A549 (cell line): ENCODE data around the gene NOL4. TPM values are rescaled to one million over a fixed set of nuclear protein-coding genes. Genes with fewer than 3 reads are reported as not detected.
A peak's percentile ranks its signal among the peaks of the same experiment; 100 is the strongest.

Source experiments
- ATAC-seq, 2 experiments: fragments of 200-7000 bp in 1 of 2; fragments of >200 bp in 1 of 2; cut with Nextera tagmentation in 1 of 2; cut with Tn5 transposase in 1 of 2; 3 replicates each; pipeline versions ENCODE4 v1.8.0 to v1.9.1; 2018 to 2020; ENCODE audit warnings: mild to moderate bottlenecking in 1 of 2, moderate library complexity in 1 of 2
- CTCF ChIA-PET: fragments of 300-600 bp; sonication (Branson Sonifier 250); formaldehyde crosslinking; extraction: SDS; loops from one replicate; lab custom pipeline; 2021; ENCODE audit warnings: antibody characterized with exemption, inconsistent platforms; lab: Yijun Ruan, JAX
- POLR2A ChIA-PET: fragments of 350-600 bp; formaldehyde crosslinking; extraction: SDS; loops from one replicate; lab custom pipeline; 2021; ENCODE audit warnings: antibody characterized with exemption, inconsistent platforms; lab: Yijun Ruan, JAX
- DNase-seq, 2 experiments: peaks; one replicate each; pipeline versions ENCODE4 v3.0.0 to v3.0.0-alpha.2; 2011 to 2016; ENCODE audit warnings: low read depth in 1 of 2, low spot score in 1 of 2
- FAIRE-seq: peaks from 2 replicates; lab custom pipeline; 2011; peaks lifted over from hg19 to GRCh38; lab: Jason Lieb, UNC
- H3K27ac ChIP-seq, 2 experiments: fragments of >200 bp; sonication (Bioruptor Twin); formaldehyde crosslinking; 3 replicates each; pipeline ENCODE4 v1.5.1; 2016 to 2017
- H3K4me1 ChIP-seq: fragments of >200 bp; sonication (Bioruptor Twin); formaldehyde crosslinking; 3 replicates; pipeline ENCODE4 v1.6.1; 2016
- H3K4me2 ChIP-seq: fragments of >200 bp; sonication (Bioruptor Twin); formaldehyde crosslinking; 3 replicates; pipeline ENCODE4 v1.6.1; 2016
- H3K4me3 ChIP-seq: fragments of >200 bp; sonication (Bioruptor Twin); formaldehyde crosslinking; 3 replicates; pipeline ENCODE4 v1.5.1; 2016
- H3K9me3 ChIP-seq: fragments of >200 bp; sonication (Bioruptor Twin); formaldehyde crosslinking; 3 replicates; pipeline ENCODE4 v1.6.1; 2016
- ATOH8 ChIP-seq: fragments of 250-450 bp; sonication (Bioruptor Pico); IDR thresholded peaks from 2 replicates; pipeline ENCODE4 v1.5.0; 2020; ENCODE audit warnings: low read depth, mild to moderate bottlenecking, moderate library complexity
- CEBPB ChIP-seq, 2 experiments: fragments of >200 bp in 1 of 2; sonication (Bioruptor Twin) in 1 of 2; formaldehyde crosslinking in 1 of 2; IDR thresholded peaks; 2 replicates each; pipeline ENCODE4 v1.6.1; 2012 to 2016
- CHD4 ChIP-seq: fragments of 200-600 bp; sonication (generic); IDR thresholded peaks from 2 replicates; pipeline ENCODE4 v1.6.1; 2016; ENCODE audit warnings: antibody characterized with exemption, mild to moderate bottlenecking, borderline replicate concordance
- EHMT2 ChIP-seq: fragments of 200-600 bp; sonication (generic); IDR thresholded peaks from 2 replicates; pipeline ENCODE4 v1.6.1; 2016; ENCODE audit warnings: antibody characterized with exemption, low read depth, mild to moderate bottlenecking, moderate library complexity
- ELK1 ChIP-seq: fragments of 150-350 bp; IDR thresholded peaks from 2 replicates; pipeline ENCODE4 v1.6.1; 2014; ENCODE audit warnings: low read depth, mild to moderate bottlenecking, low read length
- EP300 ChIP-seq, 2 experiments: fragments of >200 bp; sonication (Bioruptor Twin); formaldehyde crosslinking; IDR thresholded peaks; 2 replicates in 1 of 2; 3 replicates in 1 of 2; pipeline ENCODE4 v1.6.1; 2016 to 2017
- FOSB ChIP-seq: fragments of 250-450 bp; sonication (Bioruptor Pico); IDR thresholded peaks from 2 replicates; pipeline ENCODE4 v1.5.0; 2020; ENCODE audit warnings: mild to moderate bottlenecking, moderate library complexity
- FOSL2 ChIP-seq, 2 experiments: fragments of 450-650 bp in 1 of 2; fragments of >200 bp in 1 of 2; sonication (Bioruptor Twin) in 1 of 2; formaldehyde crosslinking; IDR thresholded peaks; 2 replicates each; pipeline versions ENCODE4 v1.5.0 to v1.6.1; 2016 to 2020; ENCODE audit warnings: mild to moderate bottlenecking in 1 of 2, moderate library complexity in 1 of 2
- HEYL ChIP-seq: fragments of 250-450 bp; sonication (Bioruptor Pico); IDR thresholded peaks from 2 replicates; pipeline ENCODE4 v1.8.0; 2021; ENCODE audit warnings: mild to moderate bottlenecking, moderate library complexity
- HOXB5 ChIP-seq: fragments of 250-450 bp; sonication (Bioruptor Pico); IDR thresholded peaks from 2 replicates; pipeline ENCODE4 v1.5.0; 2020; ENCODE audit warnings: mild to moderate bottlenecking, moderate library complexity
- JUN ChIP-seq, 2 experiments: fragments of >200 bp; sonication (Bioruptor Twin); formaldehyde crosslinking; IDR thresholded peaks; 2 replicates in 1 of 2; 3 replicates in 1 of 2; pipeline ENCODE4 v1.6.1; 2016 to 2017
- JUNB ChIP-seq: fragments of >200 bp; sonication (Bioruptor Twin); formaldehyde crosslinking; IDR thresholded peaks from 2 replicates; pipeline ENCODE4 v1.6.1; 2016
- MAZ ChIP-seq: fragments of 150-350 bp; IDR thresholded peaks from 2 replicates; pipeline ENCODE4 v1.6.1; 2014; ENCODE audit warnings: antibody characterized with exemption, low read depth, low read length, borderline replicate concordance
- MYC ChIP-seq: IDR thresholded peaks from 2 replicates; pipeline ENCODE4 v1.6.1; 2012; ENCODE audit warnings: mild to moderate bottlenecking, inconsistent platforms, low read length, improper control_type of control experiment, borderline replicate concordance
- POLR2AphosphoS2 ChIP-seq: conservative IDR thresholded peaks from 2 replicates; pipeline ENCODE4 v1.6.1; 2012; ENCODE audit warnings: low read length, improper control_type of control experiment, inconsistent platforms
- RAD21 ChIP-seq, 2 experiments: fragments of >200 bp in 1 of 2; sonication (Bioruptor Twin) in 1 of 2; formaldehyde crosslinking in 1 of 2; IDR thresholded peaks in 1 of 2; conservative IDR thresholded peaks in 1 of 2; 2 replicates in 1 of 2; 3 replicates in 1 of 2; pipeline ENCODE4 v1.6.1; 2012 to 2018; ENCODE audit warnings: inconsistent platforms in 1 of 2
- RARB ChIP-seq: fragments of 250-450 bp; sonication (Bioruptor Pico); IDR thresholded peaks from 2 replicates; pipeline ENCODE4 v1.8.0; 2021; ENCODE audit warnings: mild to moderate bottlenecking, moderate library complexity
- SMC3 ChIP-seq: fragments of >200 bp; sonication (Bioruptor Twin); formaldehyde crosslinking; IDR thresholded peaks from 3 replicates; pipeline ENCODE4 v1.6.1; 2018; ENCODE audit warnings: inconsistent platforms
- SREBF2 ChIP-seq: fragments of 450-650 bp; IDR thresholded peaks from 2 replicates; pipeline ENCODE4 v1.6.1; 2014; ENCODE audit warnings: mild to moderate bottlenecking, moderate library complexity
- ZC3H11A ChIP-seq: fragments of 450-650 bp; IDR thresholded peaks from 2 replicates; pipeline ENCODE4 v1.6.1; 2014; ENCODE audit warnings: antibody characterized with exemption, mild to moderate bottlenecking
- ZNF302 ChIP-seq: fragments of 250-450 bp; sonication (Bioruptor Pico); IDR thresholded peaks from 2 replicates; pipeline ENCODE4 v1.9.0; 2021; ENCODE audit warnings: inconsistent platforms, mild to moderate bottlenecking, moderate library complexity
- WGBS: methylation state at CpG from one replicate; pipeline ENCODE4 v1.1.6; 2017; ENCODE audit errors: missing lambda C conversion rate; 5-methylcytosine and 5-hydroxymethylcytosine counted together
- polyA plus RNA-seq, 4 experiments: library from polyadenylated mRNA; depleted of rRNA in 3 of 4; stranded (reverse); fragments of >200 nt; fragmentation: RNase III in 1 of 4; extraction: RNeasy Plus Mini Kit Qiagen cat#74134 plus additional on column Dnase treatment in 1 of 4; gene quantifications; 2 replicates in 3 of 4; 3 replicates in 1 of 4; pipeline ENCODE4 v1.2.3, GENCODE V29; 2011 to 2017

NOL4 gene
- polyA plus RNA-seq, 2 of the 4 experiments (the other 2 are of a cell fraction), result not detected

- no peak for TF ChIP-seq RAD21 (conservative IDR thresholded peaks at IDR 0.05 in 1 of 2, IDR thresholded peaks at IDR 0.05 in 1 of 2)
- TF ChIP-seq CHD4, result no peak
- TF ChIP-seq JUN (IDR thresholded peaks at IDR 0.05), result no peak
- no peak for TF ChIP-seq ZNF302 (CRISPR knock-in tag)
Measured at GRCh38 chr18:34223164-34223892, 1.4 kb downstream of the NOL4 start (continued).

- ChIA-PET POLR2A (no interaction called here), CTCF (no interaction called here)
- FAIRE-seq, result no peak
- Histone ChIP-seq H3K4me1 (no peaks in the 10 kb centered on the region), H3K9me3 (no peaks in the 10 kb centered on the region), H3K4me3 (peak overlapping the region; percentile 23; the same call in 2 of the 3 replicates), H3K27ac (no peak overlapping the region), H3K4me2 (peak overlapping the region; percentile 59)
- peak; percentile 24 to 53; a peak in 3 of 6 replicates for ATAC-seq
- no peak for DNase-seq
- WGBS, result 0% methylated on average over 26 of the region's 68 CpGs
- TF ChIP-seq EP300 (IDR thresholded peaks at IDR 0.05), result no peak
- TF ChIP-seq JUNB, result no peak
- no peak for TF ChIP-seq SREBF2
- no peak for TF ChIP-seq CEBPB (IDR thresholded peaks at IDR 0.05)
- TF ChIP-seq ZC3H11A, result no peak
- no peak for TF ChIP-seq FOSB (CRISPR knock-in tag)
- no peak for TF ChIP-seq ATOH8 (CRISPR knock-in tag)
- no peak for TF ChIP-seq MYC
- TF ChIP-seq MAZ, result no peak
- no peak for TF ChIP-seq EHMT2
- TF ChIP-seq ELK1, result no peak
- TF ChIP-seq POLR2AphosphoS2, result no peak
- no peak for TF ChIP-seq HOXB5 (CRISPR knock-in tag)
- no peak for TF ChIP-seq RARB (CRISPR knock-in tag)
Measured at GRCh38 chr18:34222307-34223163, 2.2 kb downstream of the NOL4 start.

GRCh38 chr18:34221971-34222306 is 2.8 kb downstream of the NOL4 start:
- TF ChIP-seq HEYL (CRISPR knock-in tag) (no peak), FOSL2 (IDR thresholded peaks at IDR 0.05) (no peak), FOSL2 (CRISPR knock-in tag; IDR thresholded peaks at IDR 0.05) (no peak), SMC3 (no peak)
- no peak for FAIRE-seq
- POLR2A ChIA-PET, result no interaction called here

More at GRCh38 chr18:34221971-34222306, 2.8 kb downstream of the NOL4 start:
- Histone ChIP-seq H3K9me3 (no peaks in the 10 kb centered on the region), H3K4me1 (no peaks in the 10 kb centered on the region), H3K4me2 (peak overlapping the region; percentile 59), H3K4me3 (no peak overlapping the region), H3K27ac (no peak overlapping the region)
- 4% methylated on average over 9 of the region's 11 CpGs for WGBS
- CTCF ChIA-PET, result no interaction called here
- DNase-seq (no peak), ATAC-seq (0 out of 6 replicates have a peak, but pooled peaks of 1 of the 2 experiments have one; percentile 24)
